ENCODE data around the gene HDGF.

The HDGF gene

GRCh38 chr1:156743367-156744302, 7.8 kb downstream of the HDGF start:
- Histone ChIP-seq H3K4me3 (ENCODE audit: low read depth in 1 of 2, low read length in 2 of 2) (no peak overlapping the region), H3K9me3 (ENCODE audit: low read length) (no peaks in the 10 kb centered on the region), H3K9ac (ENCODE audit: low read length) (no peak overlapping the region), H3K36me3 (ENCODE audit: insufficient read depth, low read length) (peaks cover 34% of the 10 kb centered on the region), H3K4me1 (ENCODE audit: insufficient read depth, low read length) (peaks cover 43% of the 10 kb centered on the region), H3K27me3 (ENCODE audit: control insufficient read depth in 1 of 2, insufficient read depth in 2 of 2, low read length in 2 of 2) (no peaks in the 10 kb centered on the region), H3K27ac (ENCODE audit: low read depth, low read length) (no peak overlapping the region)

GRCh38 chr1:156742801-156743200, 8.7 kb downstream of the HDGF start:
- Histone ChIP-seq H3K4me3 (ENCODE audit: low read depth in 1 of 2, low read length in 2 of 2) (no peak overlapping the region), H3K27ac (ENCODE audit: low read depth, low read length) (no peak overlapping the region), H3K4me1 (ENCODE audit: insufficient read depth, low read length) (peaks cover 35% of the 10 kb centered on the region), H3K9me3 (ENCODE audit: low read length) (no peaks in the 10 kb centered on the region), H3K9ac (ENCODE audit: low read length) (no peak overlapping the region), H3K36me3 (ENCODE audit: insufficient read depth, low read length) (peaks cover 42% of the 10 kb centered on the region), H3K27me3 (ENCODE audit: control insufficient read depth in 1 of 2, insufficient read depth in 2 of 2, low read length in 2 of 2) (no peaks in the 10 kb centered on the region)

- Histone ChIP-seq H3K36me3 (ENCODE audit: insufficient read depth, low read length) (peaks cover 50% of the 10 kb centered on the region), H3K27me3 (ENCODE audit: control insufficient read depth in 1 of 2, insufficient read depth in 2 of 2, low read length in 2 of 2) (no peaks in the 10 kb centered on the region), H3K27ac (ENCODE audit: low read depth, low read length) (peak overlapping the region; percentile 67), H3K4me1 (ENCODE audit: insufficient read depth, low read length) (peaks cover 31% of the 10 kb centered on the region), H3K9ac (ENCODE audit: low read length) (no peak overlapping the region), H3K4me3 (ENCODE audit: low read depth in 1 of 2, low read length in 2 of 2) (peak overlapping the region in 1 of 2 donors; percentile 71), H3K9me3 (ENCODE audit: low read length) (no peaks in the 10 kb centered on the region)
Observed at GRCh38 chr1:156742017-156742416, 9.5 kb downstream of the HDGF start.

GRCh38 chr1:156741481-156741983, 9.9 kb downstream of the HDGF start:
- peaks cover 31% of the 10 kb centered on the region for H3K4me1 ChIP-seq (ENCODE audit: insufficient read depth, low read length)
- H3K27ac ChIP-seq (ENCODE audit: low read depth, low read length) = peak overlapping the region; percentile 67
- no peak overlapping the region for H3K9ac ChIP-seq (ENCODE audit: low read length)
- H3K36me3 ChIP-seq (ENCODE audit: insufficient read depth, low read length) = peaks cover 54% of the 10 kb centered on the region
- H3K27me3 ChIP-seq (ENCODE audit: control insufficient read depth in 1 of 2, insufficient read depth in 2 of 2, low read length in 2 of 2) = no peaks in the 10 kb centered on the region
- H3K9me3 ChIP-seq (ENCODE audit: low read length) = no peaks in the 10 kb centered on the region
- peak overlapping the region in 1 of 2 donors; percentile 71 for H3K4me3 ChIP-seq (ENCODE audit: low read depth in 1 of 2, low read length in 2 of 2)

GRCh38 chr1:156740741-156741480, 10.6 kb downstream of the HDGF start, which contains the start of gene MRPL24:
Gene MRPL24 (minus strand): TSS chr1:156741088. CDS start chr1:156738704, 2,384 bp downstream.
- Histone ChIP-seq H3K9ac (ENCODE audit: low read length) (peak within 1 kb of the TSS; percentile 75), H3K9me3 (ENCODE audit: low read length) (no peaks in the 10 kb centered on the region), H3K4me1 (ENCODE audit: insufficient read depth, low read length) (peaks cover 26% of the 10 kb centered on the region), H3K36me3 (ENCODE audit: insufficient read depth, low read length) (peaks cover 60% of the 10 kb centered on the region), H3K27ac (ENCODE audit: low read depth, low read length) (peak within 1 kb of the TSS; percentile 86), H3K4me3 (ENCODE audit: low read depth in 1 of 2, low read length in 2 of 2) (peak within 1 kb of the TSS; percentile 96 to 97), H3K27me3 (ENCODE audit: control insufficient read depth in 1 of 2, insufficient read depth in 2 of 2, low read length in 2 of 2) (no peaks in the 10 kb centered on the region)

- peaks cover 64% of the 10 kb centered on the region for H3K36me3 ChIP-seq (ENCODE audit: insufficient read depth, low read length)
- H3K4me3 ChIP-seq (ENCODE audit: low read depth in 1 of 2, low read length in 2 of 2) = peak overlapping the region; percentile 96 to 97
- peaks cover 19% of the 10 kb centered on the region for H3K4me1 ChIP-seq (ENCODE audit: insufficient read depth, low read length)
- H3K9me3 ChIP-seq (ENCODE audit: low read length) = no peaks in the 10 kb centered on the region
- H3K9ac ChIP-seq (ENCODE audit: low read length) = peak overlapping the region; percentile 75
- peak overlapping the region; percentile 86 for H3K27ac ChIP-seq (ENCODE audit: low read depth, low read length)
- H3K27me3 ChIP-seq (ENCODE audit: control insufficient read depth in 1 of 2, insufficient read depth in 2 of 2, low read length in 2 of 2) = no peaks in the 10 kb centered on the region
Observed at GRCh38 chr1:156740237-156740740, 11.2 kb downstream of the HDGF start.

- H3K36me3 ChIP-seq (ENCODE audit: insufficient read depth, low read length) = peaks cover 55% of the 10 kb centered on the region
- H3K9ac ChIP-seq (ENCODE audit: low read length) = no peak overlapping the region
- H3K9me3 ChIP-seq (ENCODE audit: low read length) = no peaks in the 10 kb centered on the region
- H3K27ac ChIP-seq (ENCODE audit: low read depth, low read length) = no peak overlapping the region
- no peaks in the 10 kb centered on the region for H3K27me3 ChIP-seq (ENCODE audit: control insufficient read depth in 1 of 2, insufficient read depth in 2 of 2, low read length in 2 of 2)
- H3K4me3 ChIP-seq (ENCODE audit: low read depth in 1 of 2, low read length in 2 of 2) = no peak overlapping the region
- H3K4me1 ChIP-seq (ENCODE audit: insufficient read depth, low read length) = peaks cover 18% of the 10 kb centered on the region
Observed at GRCh38 chr1:156738916-156739315, 12.6 kb downstream of the HDGF start.

GRCh38 chr1:156738407-156738806, 13.1 kb downstream of the HDGF start:
- no peak overlapping the region for H3K9ac ChIP-seq (ENCODE audit: low read length)
- peaks cover 55% of the 10 kb centered on the region for H3K36me3 ChIP-seq (ENCODE audit: insufficient read depth, low read length)
- peaks cover 18% of the 10 kb centered on the region for H3K4me1 ChIP-seq (ENCODE audit: insufficient read depth, low read length)
- no peak overlapping the region for H3K27ac ChIP-seq (ENCODE audit: low read depth, low read length)
- no peak overlapping the region for H3K4me3 ChIP-seq (ENCODE audit: low read depth in 1 of 2, low read length in 2 of 2)
- H3K9me3 ChIP-seq (ENCODE audit: low read length) = no peaks in the 10 kb centered on the region
- no peaks in the 10 kb centered on the region for H3K27me3 ChIP-seq (ENCODE audit: control insufficient read depth in 1 of 2, insufficient read depth in 2 of 2, low read length in 2 of 2)

GRCh38 chr1:156733989-156734584, 17.4 kb downstream of the HDGF start:
- no peaks in the 10 kb centered on the region for H3K27me3 ChIP-seq (ENCODE audit: control insufficient read depth in 1 of 2, insufficient read depth in 2 of 2, low read length in 2 of 2)
- peaks cover 52% of the 10 kb centered on the region for H3K36me3 ChIP-seq (ENCODE audit: insufficient read depth, low read length)

GRCh38 chr1:156728599-156729462, 22.6 kb downstream of the HDGF start, which contains the start of gene ISG20L2:
Gene ISG20L2 (minus strand): TSS chr1:156728766. CDS start chr1:156727652, 1,114 bp downstream.
- Histone ChIP-seq H3K36me3 (ENCODE audit: insufficient read depth, low read length) (peaks cover 47% of the 10 kb centered on the region), H3K9me3 (ENCODE audit: low read length) (no peaks in the 10 kb centered on the region)

More at GRCh38 chr1:156733989-156734584, 17.4 kb downstream of the HDGF start:
- Histone ChIP-seq H3K9ac (ENCODE audit: low read length) (no peak overlapping the region), H3K27ac (ENCODE audit: low read depth, low read length) (no peak overlapping the region), H3K4me1 (ENCODE audit: insufficient read depth, low read length) (peaks cover 7% of the 10 kb centered on the region), H3K4me3 (ENCODE audit: low read depth in 1 of 2, low read length in 2 of 2) (no peak overlapping the region), H3K9me3 (ENCODE audit: low read length) (no peaks in the 10 kb centered on the region)

More at GRCh38 chr1:156728599-156729462, 22.6 kb downstream of the HDGF start, which contains the start of gene ISG20L2:
- peaks cover 42% of the 10 kb centered on the region for H3K4me1 ChIP-seq (ENCODE audit: insufficient read depth, low read length)
- peak within 1 kb of the TSS; percentile 100 for H3K9ac ChIP-seq (ENCODE audit: low read length)
- H3K4me3 ChIP-seq (ENCODE audit: low read depth in 1 of 2, low read length in 2 of 2) = peak within 1 kb of the TSS; percentile 93 to 99
- H3K27ac ChIP-seq (ENCODE audit: low read depth, low read length) = peak within 1 kb of the TSS; percentile 97
- no peaks in the 10 kb centered on the region for H3K27me3 ChIP-seq (ENCODE audit: control insufficient read depth in 1 of 2, insufficient read depth in 2 of 2, low read length in 2 of 2)
